ENCODE results near the gene LRRN2.

DNA sequence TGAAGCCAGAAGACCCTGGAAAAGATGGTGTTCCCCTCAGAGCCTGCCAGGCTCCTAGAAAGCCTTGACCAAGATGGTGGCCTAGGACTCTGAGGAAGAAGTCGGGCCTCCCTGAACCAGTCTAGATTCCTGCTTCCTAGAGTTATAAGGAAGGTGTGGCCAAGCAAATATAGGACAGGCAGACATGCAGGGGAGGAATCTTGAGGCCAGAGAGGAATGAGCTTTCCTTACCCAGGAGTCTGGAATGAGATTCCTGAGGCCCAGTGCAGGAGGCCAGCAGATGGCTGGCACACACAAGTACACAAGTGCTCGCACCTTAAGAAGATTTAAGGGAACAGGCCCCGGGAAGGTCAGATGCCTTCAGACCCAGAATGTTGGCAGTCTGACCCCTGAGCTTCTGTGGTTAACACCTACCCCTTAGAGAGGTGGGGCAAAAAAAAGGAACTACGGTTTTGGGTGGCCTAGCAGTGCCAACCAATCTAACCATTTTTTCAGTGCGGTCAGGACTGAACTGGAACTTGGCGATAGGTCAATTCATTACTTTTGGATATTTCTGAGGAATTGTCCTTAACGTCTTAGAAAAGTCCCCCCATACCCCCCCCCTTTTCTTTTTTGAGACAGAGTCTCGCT is 96.0 kb downstream of the LRRN2 start:
- TF ChIP-seq, protein P1, sequence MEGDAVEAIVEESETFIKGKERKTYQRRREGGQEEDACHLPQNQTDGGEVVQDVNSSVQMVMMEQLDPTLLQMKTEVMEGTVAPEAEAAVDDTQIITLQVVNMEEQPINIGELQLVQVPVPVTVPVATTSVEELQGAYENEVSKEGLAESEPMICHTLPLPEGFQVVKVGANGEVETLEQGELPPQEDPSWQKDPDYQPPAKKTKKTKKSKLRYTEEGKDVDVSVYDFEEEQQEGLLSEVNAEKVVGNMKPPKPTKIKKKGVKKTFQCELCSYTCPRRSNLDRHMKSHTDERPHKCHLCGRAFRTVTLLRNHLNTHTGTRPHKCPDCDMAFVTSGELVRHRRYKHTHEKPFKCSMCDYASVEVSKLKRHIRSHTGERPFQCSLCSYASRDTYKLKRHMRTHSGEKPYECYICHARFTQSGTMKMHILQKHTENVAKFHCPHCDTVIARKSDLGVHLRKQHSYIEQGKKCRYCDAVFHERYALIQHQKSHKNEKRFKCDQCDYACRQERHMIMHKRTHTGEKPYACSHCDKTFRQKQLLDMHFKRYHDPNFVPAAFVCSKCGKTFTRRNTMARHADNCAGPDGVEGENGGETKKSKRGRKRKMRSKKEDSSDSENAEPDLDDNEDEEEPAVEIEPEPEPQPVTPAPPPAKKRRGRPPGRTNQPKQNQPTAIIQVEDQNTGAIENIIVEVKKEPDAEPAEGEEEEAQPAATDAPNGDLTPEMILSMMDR (IDR thresholded peaks at IDR 0.05) = no peak
- no peak for TF ChIP-seq POLR2A (IDR thresholded peaks at IDR 0.05)
